ENCODE measurements around the gene CARD11. TPM values are rescaled to one million over a fixed set of nuclear protein-coding genes. Genes with fewer than 3 reads are reported as not detected.

Gene CARD11
- total and polyA plus RNA-seq, 10 donors, result 30.3 to 72.6 (median 48.8) TPM

- Histone ChIP-seq H3K36me3 (no peaks in the 10 kb centered on the region), H3K4me3 (no peak overlapping the region), H3K4me1 (peaks cover 3 to 23% (median 16%) of the 10 kb centered on the region in 6 donors), H3K27me3 (replicated peaks in 1 of 7) (no peaks in the 10 kb centered on the region), H3K27ac (no peak overlapping the region), H3K9me3 (no peaks in the 10 kb centered on the region)
- WGBS, 5 donors, result 86 to 92% (median 89%) methylated on average over 21 to 24 of the region's 24 CpGs
- intact Hi-C loops (cut with DNase I; ENCODE audit: low total_unique reads), result no loop called here
- no peak for DNase-seq
- no peak for TF ChIP-seq POLR2AphosphoS5 (IDR thresholded peaks at IDR 0.05)
Observed at GRCh38 chr7:2876031-2876731, 167.5 kb downstream of the CARD11 start.

- H3K27me3 ChIP-seq (replicated peaks in 1 of 7), result no peaks in the 10 kb centered on the region
- no peaks in the 10 kb centered on the region for H3K36me3 ChIP-seq
- H3K9me3 ChIP-seq, result no peaks in the 10 kb centered on the region
- H3K4me1 ChIP-seq, result peaks cover 16 to 37% (median 31%) of the 10 kb centered on the region in 6 donors
- DNase-seq, result no peak
- TF ChIP-seq CTCF (IDR thresholded peaks at IDR 0.05 in 8 of 11, conservative IDR thresholded peaks at IDR 0.05 in 3 of 11) (no peak), POLR2A (IDR thresholded peaks at IDR 0.05) (no peak), POLR2AphosphoS5 (IDR thresholded peaks at IDR 0.05) (no peak)
- 45 to 54% (median 52%) methylated on average over 5 to 7 of the region's 7 CpGs for WGBS, 5 donors
- no peak overlapping the region for H3K4me3 ChIP-seq
- peak overlapping the region in 1 of 8 donors; percentile 24 for H3K27ac ChIP-seq
- intact Hi-C loops (cut with DNase I; ENCODE audit: low total_unique reads), result no loop called here
Observed at GRCh38 chr7:2873686-2874551, 169.7 kb downstream of the CARD11 start.

GRCh38 chr7:2873146-2873545 lies 170.5 kb downstream of the CARD11 start:
- no peak overlapping the region for H3K4me3 ChIP-seq
- no peak for TF ChIP-seq POLR2AphosphoS5 (IDR thresholded peaks at IDR 0.05)
- no peak for TF ChIP-seq CTCF (IDR thresholded peaks at IDR 0.05 in 8 of 11, conservative IDR thresholded peaks at IDR 0.05 in 3 of 11)
- no peak for TF ChIP-seq POLR2A (IDR thresholded peaks at IDR 0.05)
- no peaks in the 10 kb centered on the region for H3K36me3 ChIP-seq
- intact Hi-C loops (cut with DNase I; ENCODE audit: low total_unique reads), result no loop called here
- no peak for DNase-seq
- H3K9me3 ChIP-seq, result no peaks in the 10 kb centered on the region
- peak overlapping the region in 1 of 8 donors; percentile 24 for H3K27ac ChIP-seq
- 74 to 77% (median 75%) methylated on average over 10 of the region's 10 CpGs for whole genome bisulfite sequencing, 5 donors
- H3K4me1 ChIP-seq, result peaks cover 14 to 32% (median 25%) of the 10 kb centered on the region in 6 donors
- no peaks in the 10 kb centered on the region for H3K27me3 ChIP-seq (replicated peaks in 1 of 7)

GRCh38 chr7:2872296-2872874 lies 171.3 kb downstream of the CARD11 start:
- Histone ChIP-seq H3K27ac (no peak overlapping the region), H3K9me3 (no peaks in the 10 kb centered on the region), H3K4me3 (no peak overlapping the region), H3K36me3 (no peaks in the 10 kb centered on the region), H3K4me1 (peaks cover 14 to 31% (median 25%) of the 10 kb centered on the region in 6 donors), H3K27me3 (replicated peaks in 1 of 7) (no peaks in the 10 kb centered on the region)
- TF ChIP-seq CTCF (IDR thresholded peaks at IDR 0.05 in 8 of 11, conservative IDR thresholded peaks at IDR 0.05 in 3 of 11), result no peak
- TF ChIP-seq POLR2A (IDR thresholded peaks at IDR 0.05), result no peak
- WGBS, 5 donors, result 89 to 99% (median 95%) methylated on average over 10 of the region's 10 CpGs
- intact Hi-C loops (cut with DNase I; ENCODE audit: low total_unique reads), result no loop called here
- DNase-seq, result no peak

Data from spleen (tissue), 11 donors.